Fibroblast of pulmonary artery (primary cell): ENCODE measurements around the gene RMND1.

ENCODE experiments used
- DNase-seq: peaks from one replicate; pipeline ENCODE4 v3.0.0-alpha.2; 2010; ENCODE audit warnings: low read depth
- H3K4me3 ChIP-seq: replicated peaks from 2 replicates; pipeline ENCODE4 v1.5.1; 2011; ENCODE audit warnings: low read depth, mild to moderate bottlenecking, control low read depth, low read length, moderate library complexity
- TF ChIP-seq, protein P1 (sequence below): IDR thresholded peaks from 2 replicates; pipeline ENCODE4 v1.5.1; 2011; ENCODE audit warnings: mild to moderate bottlenecking, control low read depth, low read length, inconsistent platforms; ENCODE audit errors: missing control alignments

The RMND1 gene

DNA sequence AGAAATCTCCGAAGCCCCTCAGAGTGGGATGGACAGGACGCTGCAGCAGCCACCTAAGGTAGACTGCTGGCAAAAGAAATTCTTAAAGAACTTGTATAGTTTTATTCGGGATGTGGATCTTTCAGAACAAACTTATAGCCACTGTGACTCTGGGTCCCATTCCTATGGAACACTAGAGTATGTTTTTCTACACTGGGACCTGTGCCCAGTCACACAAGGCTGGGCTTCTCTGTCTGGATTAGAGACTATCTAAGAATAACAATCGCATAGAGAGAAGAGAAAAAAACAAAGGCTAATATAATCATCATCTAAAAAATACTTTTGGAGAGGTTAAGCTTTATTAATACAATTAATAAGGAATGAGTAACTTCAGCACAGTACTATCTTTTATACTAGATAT is 28.9 kb downstream of the RMND1 start:
- no peak for DNase-seq
- TF ChIP-seq, protein P1, sequence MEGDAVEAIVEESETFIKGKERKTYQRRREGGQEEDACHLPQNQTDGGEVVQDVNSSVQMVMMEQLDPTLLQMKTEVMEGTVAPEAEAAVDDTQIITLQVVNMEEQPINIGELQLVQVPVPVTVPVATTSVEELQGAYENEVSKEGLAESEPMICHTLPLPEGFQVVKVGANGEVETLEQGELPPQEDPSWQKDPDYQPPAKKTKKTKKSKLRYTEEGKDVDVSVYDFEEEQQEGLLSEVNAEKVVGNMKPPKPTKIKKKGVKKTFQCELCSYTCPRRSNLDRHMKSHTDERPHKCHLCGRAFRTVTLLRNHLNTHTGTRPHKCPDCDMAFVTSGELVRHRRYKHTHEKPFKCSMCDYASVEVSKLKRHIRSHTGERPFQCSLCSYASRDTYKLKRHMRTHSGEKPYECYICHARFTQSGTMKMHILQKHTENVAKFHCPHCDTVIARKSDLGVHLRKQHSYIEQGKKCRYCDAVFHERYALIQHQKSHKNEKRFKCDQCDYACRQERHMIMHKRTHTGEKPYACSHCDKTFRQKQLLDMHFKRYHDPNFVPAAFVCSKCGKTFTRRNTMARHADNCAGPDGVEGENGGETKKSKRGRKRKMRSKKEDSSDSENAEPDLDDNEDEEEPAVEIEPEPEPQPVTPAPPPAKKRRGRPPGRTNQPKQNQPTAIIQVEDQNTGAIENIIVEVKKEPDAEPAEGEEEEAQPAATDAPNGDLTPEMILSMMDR = no peak
- no peak overlapping the region for H3K4me3 ChIP-seq

DNA sequence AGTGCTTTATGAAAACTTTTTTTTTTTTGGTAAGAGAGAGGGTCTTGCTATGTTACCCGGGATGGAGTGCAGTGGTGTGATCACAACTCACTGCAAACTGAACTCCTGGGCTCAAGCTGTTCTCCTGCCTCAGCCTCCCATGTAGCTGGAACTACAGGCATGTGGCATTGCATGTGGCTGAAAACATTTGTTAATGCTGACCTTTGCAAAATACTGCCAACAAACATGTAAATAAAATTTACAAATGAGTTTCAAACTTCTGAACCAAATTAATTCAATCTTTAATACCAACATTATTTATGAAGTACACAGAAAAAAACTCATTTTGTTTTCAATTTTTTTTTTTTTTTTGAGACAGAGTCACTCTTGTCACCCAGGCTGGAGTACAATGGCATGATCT is 34.4 kb downstream of the RMND1 start:
- TF ChIP-seq, protein P1 = no peak
- no peak for DNase-seq
- H3K4me3 ChIP-seq = no peak overlapping the region

DNA sequence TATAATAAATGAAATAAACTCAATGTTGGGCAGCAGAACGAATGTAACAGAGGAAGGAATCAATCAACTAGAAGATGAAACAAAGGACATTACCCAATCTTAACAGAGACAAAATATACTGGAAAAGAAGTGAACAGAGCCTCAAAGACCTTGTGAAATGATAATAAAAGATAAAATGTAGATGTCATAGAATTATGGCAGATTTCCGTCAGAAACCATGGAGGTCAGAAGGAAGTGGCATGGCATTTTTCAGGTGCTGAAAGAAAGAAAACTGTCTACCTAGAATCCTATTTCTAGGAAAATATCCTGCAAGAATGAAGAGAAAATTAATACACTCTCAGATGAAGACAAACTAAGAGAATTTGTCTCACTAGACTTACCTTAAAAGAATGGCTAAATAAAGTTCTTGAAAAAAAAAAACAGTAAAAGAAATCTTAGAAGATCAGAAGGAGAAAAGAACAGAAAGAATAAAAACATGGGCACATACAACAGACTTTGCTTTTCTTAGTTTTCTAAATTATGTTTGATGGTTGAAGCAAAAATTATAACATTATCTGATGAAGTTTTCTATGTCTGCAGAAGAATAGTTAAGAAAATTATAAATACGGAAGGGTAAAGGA is 37.2 kb downstream of the RMND1 start:
- TF ChIP-seq, protein P1 = no peak
- H3K4me3 ChIP-seq = no peak overlapping the region
- DNase-seq = no peak

DNA sequence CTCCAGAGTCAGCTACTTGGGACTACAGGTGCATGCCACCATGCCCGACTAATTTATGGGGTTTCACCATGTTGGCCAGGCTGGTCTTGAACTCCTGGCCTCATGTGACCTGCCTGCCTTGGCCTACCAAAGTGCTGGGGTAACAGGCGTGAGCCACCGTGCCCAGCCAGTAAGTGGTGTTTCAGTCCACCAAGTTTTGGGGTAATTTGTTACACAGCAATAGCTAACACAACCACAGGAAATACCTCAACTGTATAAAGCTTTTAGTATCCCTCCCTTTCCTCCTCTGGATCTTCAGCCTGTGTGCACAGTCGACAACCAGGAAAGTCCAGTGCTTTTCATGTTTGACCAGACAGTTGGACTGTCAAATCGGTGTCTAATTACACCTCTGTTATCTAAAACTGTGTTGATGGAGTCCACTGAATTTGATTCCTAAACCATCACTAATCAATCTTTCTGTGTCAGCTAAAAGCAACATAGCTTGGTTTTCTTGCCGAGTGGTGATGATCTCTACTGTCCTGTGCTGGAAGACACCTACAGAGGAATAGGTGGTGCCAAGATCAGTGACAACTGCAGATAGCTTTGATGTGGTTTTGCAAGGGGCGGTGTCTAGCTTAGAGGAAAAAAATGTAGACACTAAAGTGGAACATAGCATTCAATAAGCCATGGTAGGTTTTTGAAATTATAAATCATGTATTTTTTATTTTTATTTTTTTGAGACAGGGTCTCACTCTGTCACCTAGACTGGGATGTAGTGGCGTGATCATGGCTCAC is 38.4 kb downstream of the RMND1 start:
- H3K4me3 ChIP-seq = no peak overlapping the region
- TF ChIP-seq, protein P1 = no peak
- DNase-seq = no peak

DNA sequence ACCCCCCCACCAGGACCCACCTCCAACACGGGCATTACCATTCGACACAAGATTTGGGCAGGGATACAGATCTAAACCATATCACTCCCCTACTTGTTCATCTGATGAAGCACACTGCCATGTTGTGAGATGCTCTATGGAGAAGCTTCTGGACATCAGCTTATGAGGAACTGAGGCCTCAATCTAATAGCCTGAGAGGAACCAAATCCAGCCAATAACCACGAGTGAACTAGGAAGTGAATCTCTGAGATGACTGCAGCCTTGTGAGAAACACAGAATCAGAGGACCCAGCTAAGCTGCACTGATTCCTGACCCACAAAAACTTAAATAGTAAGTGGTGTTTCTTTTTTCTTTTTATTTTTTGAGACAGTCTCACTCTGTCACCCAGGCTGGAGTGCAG is 39.0 kb downstream of the RMND1 start:
- TF ChIP-seq, protein P1 = no peak
- DNase-seq = no peak
- no peak overlapping the region for H3K4me3 ChIP-seq

DNA sequence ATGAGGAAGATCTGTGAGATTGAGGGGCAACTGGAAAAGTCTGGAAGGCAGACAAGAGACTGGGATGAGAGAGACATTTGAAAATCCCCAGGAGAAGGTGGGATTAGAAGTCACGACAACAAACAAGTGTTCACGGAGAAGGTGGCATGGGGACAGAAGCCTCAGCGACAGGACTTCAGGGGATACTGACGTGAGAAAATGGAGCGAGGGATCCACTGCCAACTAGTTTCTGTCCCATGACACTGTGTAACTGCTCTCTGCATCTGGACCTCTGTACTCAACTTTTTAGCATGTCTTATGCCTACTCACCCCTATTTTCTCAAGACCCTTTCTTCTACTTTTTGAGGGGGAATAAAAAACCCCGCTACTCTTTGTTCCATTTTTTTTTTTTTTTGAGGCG is 42.2 kb downstream of the RMND1 start:
- TF ChIP-seq, protein P1 = no peak
- H3K4me3 ChIP-seq = no peak overlapping the region
- DNase-seq = no peak
